Posterior vena cava (tissue), 2 donors: ENCODE results near the gene YWHAH. TPM values are rescaled to one million over a fixed set of nuclear protein-coding genes. Genes with fewer than 3 reads are reported as not detected.

Experiments
- DNase-seq: peaks from one replicate; pipeline ENCODE4 v3.0.0-alpha.2; 2020; ENCODE audit warnings: low spot score
- intact Hi-C, 2 donors: fragments of 100-400 bp; cut with DNase I; formaldehyde crosslinking; loops; one replicate each; pipeline versions ENCODE4 v1.14.1 to v1.14.2; 2022 to 2023
- total RNA-seq, 2 donors: library from RNA; stranded (reverse); fragmentation: NEBNext Ultra II Directional; extraction: Animal tissue kit (Norgen Biotek cat#: 25700); gene quantifications; one replicate each; pipeline ENCODE4 v1.2.1, GENCODE V29; 2021
- donor health status: DM: yes; HTN: yes; CAD: no.
- donor health status: DM: yes; HTN: yes; CAD: no.

Gene YWHAH
- total RNA-seq, 2 donors from 2014 or later = 425 to 833 TPM

DNA sequence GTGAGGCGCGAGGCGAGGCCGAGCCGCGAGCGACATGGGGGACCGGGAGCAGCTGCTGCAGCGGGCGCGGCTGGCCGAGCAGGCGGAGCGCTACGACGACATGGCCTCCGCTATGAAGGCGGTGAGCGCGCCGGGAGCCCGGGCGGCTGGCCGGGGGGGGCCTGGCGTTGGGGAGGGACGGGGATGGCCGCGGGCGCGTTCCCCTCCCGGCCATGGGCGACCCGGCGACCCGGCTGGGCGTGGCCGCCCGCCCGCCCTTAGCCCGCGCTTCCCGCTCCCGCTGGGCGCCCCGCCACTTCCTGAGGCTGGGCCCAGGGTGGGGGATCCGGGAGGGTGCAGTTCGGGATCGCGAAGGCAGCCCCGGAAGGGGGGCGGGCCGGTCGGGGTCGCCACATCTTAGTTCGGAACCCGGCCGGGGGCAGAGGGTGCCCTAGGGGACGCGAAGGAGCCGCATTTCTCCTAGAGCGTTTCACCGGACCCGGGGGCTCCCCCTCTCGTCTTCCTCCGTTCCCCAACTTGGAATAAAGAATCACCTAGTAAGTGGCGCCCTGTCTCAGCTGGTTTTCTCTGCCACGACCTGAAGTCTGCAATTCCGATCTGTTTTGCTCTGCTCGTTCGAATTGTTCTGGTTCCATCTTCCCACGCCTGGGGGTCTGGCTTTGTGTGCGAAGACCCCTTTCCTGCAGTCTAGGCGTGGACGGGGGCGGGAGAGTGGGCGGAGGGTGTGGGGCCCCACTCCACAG, 536 bp downstream of the YWHAH start:
- DNase-seq = peak; percentile 83
- intact Hi-C loops = no loop called here

DNA sequence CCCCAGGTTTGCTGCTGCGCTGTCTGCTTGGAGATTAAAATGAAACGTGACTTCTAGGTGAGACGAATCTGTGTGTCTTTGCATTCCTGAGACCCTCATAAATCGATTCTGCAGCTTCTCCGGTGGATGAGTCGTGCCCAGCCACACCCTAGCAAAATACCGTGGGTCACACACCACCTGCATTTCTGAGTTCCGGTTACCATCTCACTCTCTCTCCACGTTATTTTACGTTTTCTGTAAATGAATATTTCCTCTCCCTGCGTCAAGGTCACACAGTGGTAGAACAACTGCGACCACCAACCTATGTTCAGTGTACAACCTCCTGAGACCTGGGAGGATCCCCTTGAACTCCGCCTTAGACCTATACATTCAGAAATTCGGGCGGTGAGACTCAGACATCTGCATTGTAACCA, 1.1 kb downstream of the YWHAH start:
- no peak for DNase-seq
- intact Hi-C loops = no loop called here

DNA sequence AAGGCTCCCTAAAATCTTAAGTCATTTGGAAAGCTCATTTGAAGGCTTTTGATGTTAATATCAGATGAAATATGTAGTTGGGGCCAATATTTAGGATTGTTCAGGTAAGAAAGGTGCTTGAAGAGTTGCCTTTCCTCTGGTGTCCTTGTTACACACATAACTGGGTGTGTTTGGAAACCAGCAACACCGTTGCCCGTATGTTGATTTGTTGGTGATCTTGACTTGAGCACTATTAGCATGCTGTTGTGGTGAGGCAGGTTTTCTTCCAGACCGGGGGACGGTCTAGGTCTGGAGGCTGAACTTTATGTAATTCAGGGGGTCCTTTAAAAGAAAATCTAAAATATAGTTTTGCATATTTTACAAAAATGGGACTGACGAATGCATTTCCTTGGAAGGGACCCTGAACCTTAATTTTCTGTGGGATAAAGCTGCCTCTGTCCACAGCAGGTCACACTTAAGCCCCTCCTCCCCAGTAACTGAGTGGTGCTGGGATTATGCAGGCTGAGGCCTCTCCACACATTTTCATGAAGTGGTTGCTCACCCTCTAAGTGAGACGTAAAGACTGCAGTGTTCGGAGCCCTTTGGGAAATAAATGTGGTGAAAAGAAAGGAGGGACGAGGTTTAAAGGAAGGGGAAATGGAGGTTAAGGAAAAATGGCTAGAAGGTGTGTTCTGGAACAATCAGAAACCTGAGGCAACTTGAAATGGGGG, 1.8 kb downstream of the YWHAH start:
- DNase-seq = peak; percentile 25
- intact Hi-C loops = no loop called here

DNA sequence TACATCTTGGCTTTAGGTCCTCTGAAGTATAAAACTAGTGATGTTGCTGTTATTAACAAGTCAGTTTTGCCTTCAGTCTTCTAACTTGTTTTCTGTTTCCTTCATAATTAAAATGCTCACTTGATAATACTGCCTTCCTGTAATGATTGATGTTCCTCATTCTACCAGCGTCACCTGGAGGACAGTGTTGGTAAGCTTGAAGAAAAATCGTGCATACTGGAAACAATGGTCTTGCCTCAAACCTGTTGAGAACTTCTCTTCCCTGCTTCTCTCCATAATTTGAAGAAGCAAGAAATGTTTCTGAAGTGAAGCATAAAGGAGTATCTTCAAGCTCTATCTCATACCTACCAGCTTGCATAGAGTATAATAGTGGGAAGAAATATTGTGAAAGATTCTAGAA, 3.0 kb downstream of the YWHAH start:
- no peak for DNase-seq
- intact Hi-C loops = no loop called here

DNA sequence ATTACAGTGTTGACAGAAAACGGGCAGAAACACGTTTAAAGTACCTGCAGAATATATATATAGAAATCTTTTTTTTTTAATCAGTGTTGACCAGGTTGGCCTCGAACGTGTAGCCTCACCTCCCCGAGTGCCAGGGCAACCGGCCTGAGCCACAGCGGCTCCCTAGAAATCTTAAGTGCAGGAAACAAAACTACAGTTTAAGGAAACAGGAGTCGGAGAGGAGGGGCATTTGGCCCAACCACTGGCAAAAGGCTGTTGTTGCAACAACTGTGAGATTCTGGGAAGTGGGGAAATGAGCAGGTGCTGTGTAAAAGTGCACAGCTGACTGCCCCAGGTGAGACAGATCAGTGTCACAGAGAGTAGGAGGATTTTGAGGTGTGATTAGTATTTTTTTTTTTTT, 3.7 kb downstream of the YWHAH start:
- peak; percentile 76 for DNase-seq
- intact Hi-C loops = no loop called here

DNA sequence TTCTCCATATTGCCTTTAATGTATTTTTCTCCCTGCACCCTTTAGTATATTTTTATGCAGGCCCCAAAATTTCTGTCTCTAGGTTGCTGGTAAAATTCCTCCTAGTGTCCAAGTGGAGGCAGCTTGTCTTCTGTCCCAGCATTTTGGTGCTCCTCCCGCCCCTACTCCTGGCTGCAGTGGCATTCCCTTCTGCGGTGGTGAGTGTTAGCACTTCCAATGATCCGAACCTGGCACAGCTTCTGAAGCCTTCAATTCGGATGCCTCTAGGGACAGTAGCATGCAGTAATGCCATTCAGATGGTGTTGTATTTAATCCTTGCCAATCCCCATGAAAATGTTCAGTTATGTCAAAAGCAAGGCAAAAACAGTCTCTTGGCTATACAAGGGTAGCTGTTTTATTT, 5.9 kb downstream of the YWHAH start:
- peak; percentile 36 for DNase-seq
- intact Hi-C loops = loop anchor here in 1 of 2 donors (10.0 kb wide), 1 partner anchor 275 kb away; no protein-coding TSS in a partner anchor

DNA sequence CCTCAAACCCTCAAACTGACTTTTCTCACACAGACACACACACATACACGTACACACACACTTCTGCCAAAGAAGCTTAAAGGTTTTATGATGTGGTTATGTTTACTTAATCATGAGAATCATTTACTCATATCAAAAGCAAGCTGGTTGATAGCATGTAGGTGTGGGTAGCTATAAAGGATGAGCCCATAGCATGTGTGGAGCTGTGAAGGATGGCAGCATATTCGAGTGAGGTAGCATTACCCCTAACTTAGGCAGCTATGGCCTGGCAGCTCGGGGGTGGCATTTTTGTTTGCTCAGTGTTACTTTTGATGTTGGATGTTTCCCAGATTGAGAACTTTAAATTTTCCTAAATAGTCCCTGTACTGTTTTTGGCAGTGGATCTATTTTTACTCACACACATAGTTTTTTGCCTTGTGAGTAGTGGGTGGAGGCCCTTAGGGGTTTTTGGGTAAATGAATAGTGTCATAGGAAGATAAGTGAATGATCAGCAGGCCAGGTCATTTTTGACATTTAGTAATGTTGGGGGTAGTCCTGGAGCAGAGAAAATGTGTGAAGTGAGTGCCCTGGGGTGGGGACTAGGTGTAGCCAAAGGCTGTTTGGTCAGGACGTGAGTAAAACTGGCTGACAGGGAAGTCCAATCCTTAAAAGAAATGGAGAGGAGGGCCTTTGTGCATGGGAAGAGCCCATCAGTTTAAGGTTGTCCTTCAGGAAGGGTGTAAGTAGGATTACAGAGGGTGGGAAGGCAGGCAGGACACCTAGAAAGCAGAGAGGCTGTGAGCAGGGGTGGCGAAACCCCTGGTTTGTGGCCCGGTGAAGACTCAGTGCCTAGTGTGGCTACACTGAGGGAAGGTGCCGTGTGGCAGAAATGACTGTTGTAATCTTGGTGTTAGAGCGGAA, 7.1 kb downstream of the YWHAH start:
- intact Hi-C loops = loop anchor here in 1 of 2 donors (10.0 kb wide), 1 partner anchor 277 kb away; no protein-coding TSS in a partner anchor
- peak; percentile 53 for DNase-seq

DNA sequence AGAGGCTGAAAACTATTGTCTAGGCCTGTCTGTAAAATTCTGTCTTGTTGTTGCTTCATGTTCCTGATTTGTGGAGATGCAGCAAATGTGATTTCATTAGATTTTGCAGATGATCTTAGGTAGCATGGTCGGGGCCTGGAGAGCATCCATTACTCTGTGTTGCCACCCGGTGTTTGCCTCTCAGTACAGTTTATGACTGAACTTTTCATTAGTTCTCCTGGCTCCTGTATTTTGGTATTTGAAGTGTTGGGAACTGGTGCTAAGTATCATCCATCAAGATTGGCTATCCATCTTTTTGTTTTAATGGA, 7.7 kb downstream of the YWHAH start:
- no peak for DNase-seq
- intact Hi-C loops = loop anchor here in 1 of 2 donors (10.0 kb wide), 1 partner anchor 277 kb away; no protein-coding TSS in a partner anchor

DNA sequence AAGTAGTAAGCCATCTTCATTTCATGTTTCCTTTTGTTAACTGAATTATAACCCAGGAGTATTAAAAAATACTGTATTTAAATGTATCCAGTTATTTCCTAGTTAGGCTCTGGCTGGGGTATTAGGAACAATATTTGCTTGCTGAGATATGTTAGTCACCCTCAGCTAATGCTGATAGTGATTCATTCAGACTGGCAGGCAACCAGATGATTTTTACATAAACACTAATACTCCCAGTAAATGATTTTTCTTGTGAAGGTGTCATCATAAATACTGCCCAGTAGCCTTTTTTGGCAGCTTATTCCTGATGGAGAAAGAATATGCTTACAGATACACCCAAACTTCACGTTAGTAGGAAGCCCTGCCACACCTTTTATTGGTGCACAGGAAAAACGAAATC, 8.1 kb downstream of the YWHAH start:
- no peak for DNase-seq
- intact Hi-C loops = loop anchor here in 1 of 2 donors (10.0 kb wide), 1 partner anchor 278 kb away; no protein-coding TSS in a partner anchor

DNA sequence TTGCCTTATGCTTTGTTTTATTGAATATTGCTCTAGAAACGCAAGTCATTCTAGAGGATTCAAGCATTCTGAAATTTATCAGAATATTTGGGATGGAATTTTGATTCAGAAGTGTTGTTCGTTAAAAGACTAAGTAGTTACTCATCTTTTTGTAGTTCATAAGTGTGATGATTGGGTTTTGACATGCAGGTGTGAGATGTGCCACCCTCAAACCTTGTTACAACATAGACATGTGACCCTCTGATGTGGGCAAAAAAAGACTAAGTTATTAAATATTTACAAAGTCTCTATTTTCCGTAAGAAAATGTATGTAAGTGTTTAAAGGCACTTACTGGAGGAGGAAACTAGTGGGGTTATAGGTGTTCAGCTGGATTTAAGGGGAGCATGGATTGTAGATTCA, 8.9 kb downstream of the YWHAH start:
- intact Hi-C loops = loop anchor here in 1 of 2 donors (10.0 kb wide), 1 partner anchor 278 kb away; no protein-coding TSS in a partner anchor

DNA sequence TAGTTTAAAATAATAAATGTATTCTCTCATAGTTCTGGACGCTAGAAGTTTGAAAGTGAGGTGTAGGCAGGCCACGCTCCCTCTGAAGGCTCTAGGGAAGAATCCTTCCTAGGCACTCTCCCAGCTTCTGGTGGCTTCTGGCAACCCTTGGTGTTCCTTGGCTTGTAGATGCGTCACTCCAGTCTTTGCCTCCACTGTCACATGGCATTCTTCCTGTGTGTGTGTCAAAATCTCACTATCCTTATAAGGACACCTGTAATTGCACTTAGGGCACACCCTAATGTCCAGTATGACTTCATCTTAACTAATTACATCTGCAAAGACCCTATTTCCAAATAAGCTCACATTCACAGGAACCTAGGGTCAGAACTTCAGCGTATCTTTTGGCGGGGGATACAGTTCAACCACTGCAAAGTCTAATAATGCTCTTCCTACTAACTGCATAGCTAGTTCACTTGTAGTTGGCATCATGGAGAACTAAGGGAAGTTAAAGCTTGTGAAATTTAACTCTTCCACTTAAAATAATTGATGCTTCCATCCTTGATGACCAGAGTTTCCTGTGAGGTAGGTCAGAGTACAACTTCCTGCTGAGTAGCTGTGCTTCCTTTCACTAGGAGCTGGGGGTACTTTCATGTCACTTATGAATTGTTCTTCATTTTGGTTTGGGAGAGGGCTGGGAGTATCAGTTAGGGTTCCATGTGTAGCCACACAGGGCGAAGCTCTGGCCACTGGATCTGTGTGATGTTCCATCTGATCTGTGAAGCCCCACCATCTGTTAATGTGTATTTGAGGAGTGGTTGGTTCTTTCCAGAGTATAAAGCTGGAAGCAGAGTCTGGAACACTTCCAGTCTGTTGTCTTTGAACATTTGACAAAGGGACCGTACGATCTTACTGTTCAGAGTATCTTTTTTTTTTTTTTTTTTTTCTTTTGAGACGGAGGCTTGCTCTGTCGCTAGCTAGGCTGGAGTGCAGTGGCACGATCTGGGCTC, 10.5 kb downstream of the YWHAH start:
- intact Hi-C loops = loop anchor here in 1 of 2 donors (10.0 kb wide), 1 partner anchor 280 kb away; no protein-coding TSS in a partner anchor
- peak; percentile 87 for DNase-seq

More for the DNA sequence above, 8.9 kb downstream of the YWHAH start:
- DNase-seq = no peak

DNA sequence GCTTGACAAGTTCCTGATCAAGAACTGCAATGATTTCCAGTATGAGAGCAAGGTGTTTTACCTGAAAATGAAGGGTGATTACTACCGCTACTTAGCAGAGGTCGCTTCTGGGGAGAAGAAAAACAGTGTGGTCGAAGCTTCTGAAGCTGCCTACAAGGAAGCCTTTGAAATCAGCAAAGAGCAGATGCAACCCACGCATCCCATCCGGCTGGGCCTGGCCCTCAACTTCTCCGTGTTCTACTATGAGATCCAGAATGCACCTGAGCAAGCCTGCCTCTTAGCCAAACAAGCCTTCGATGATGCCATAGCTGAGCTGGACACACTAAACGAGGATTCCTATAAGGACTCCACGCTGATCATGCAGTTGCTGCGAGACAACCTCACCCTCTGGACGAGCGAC, 12.0 kb downstream of the YWHAH start:
- peak; percentile 58 for DNase-seq
- intact Hi-C loops = loop anchor here in 1 of 2 donors (10.0 kb wide), 1 partner anchor 282 kb away; no protein-coding TSS in a partner anchor

DNA sequence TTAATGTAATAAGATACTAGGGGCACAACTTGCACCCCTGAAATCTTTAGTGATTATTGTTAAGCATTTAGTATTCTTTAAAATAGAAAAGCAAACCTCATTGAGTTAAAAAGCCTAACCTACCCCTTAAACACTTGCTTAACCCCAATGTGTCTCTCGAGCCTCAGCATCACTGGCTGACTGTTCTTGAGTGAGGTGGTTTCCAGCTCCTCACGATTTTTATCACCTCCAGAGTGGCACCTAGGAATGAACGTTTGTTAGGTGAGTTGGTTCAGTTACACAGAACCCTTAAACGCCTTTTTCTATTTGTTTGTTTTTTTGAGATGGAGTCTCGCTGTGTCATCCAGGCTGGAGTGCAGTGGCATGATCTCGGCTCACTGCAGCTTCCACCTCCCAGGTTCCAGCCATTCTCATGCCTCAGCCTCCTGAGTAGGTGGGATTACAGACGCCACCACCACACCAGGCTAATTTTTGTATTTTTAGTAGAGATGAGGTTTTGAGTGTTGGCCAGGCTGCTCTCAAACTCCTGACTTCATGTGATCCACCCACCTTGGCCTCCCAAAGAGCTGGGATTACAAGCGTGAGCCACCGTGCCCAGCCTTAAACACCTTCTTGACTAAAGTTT, 13.7 kb downstream of the YWHAH start:
- intact Hi-C loops = loop anchor here in 1 of 2 donors (10.0 kb wide), 1 partner anchor 283 kb away; no protein-coding TSS in a partner anchor
- no peak for DNase-seq

DNA sequence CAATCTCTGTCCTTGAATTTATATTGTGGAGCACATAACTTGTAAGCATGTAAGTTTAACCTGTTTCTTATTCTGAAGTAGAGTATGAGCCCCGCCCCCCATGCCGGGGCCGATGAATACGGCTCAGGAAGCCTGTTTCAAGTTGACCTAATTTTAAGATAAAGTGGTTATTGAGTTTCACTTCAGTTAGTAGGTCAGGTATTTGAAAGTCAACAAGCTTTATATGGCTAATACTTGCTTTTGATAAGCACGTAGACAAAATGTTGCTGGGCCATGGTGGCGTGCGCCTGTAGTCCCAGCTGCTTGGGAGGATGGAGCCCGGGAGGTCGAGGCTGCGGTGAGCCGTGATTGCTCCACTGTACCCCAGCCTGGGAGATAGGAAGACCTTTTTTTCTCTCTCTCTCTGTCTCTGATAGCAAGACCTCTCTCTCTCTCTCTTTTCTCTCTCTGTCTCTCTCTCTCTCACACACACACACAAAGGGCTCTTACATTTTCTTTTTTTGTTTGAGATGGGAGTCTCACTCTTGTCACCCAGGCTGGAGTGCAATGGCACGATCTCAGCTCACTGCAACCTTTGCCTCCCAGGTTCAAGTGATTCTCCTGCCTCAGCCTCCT, 14.4 kb downstream of the YWHAH start:
- intact Hi-C loops = loop anchor here in 1 of 2 donors (10.0 kb wide), 1 partner anchor 284 kb away; no protein-coding TSS in a partner anchor
- DNase-seq = peak; percentile 50

DNA sequence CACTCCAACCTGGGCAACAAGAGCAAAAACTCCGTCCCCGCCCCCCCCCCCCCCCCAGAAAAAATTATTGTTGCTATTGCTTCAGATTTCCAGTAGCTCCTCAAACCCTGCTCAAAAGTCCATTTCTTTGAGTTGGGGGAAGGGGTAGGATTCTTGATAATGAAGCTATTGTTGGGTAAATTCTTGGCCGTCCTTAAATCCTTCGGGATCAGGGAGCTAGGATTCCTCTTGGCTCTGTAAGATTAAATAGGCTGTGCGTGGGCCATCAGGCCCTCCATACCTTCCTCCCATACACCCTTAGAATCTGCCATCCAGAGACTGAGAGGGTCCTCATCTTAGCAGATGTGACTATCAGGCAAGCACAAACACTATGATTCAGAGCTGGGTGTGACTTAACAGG, 16.4 kb downstream of the YWHAH start:
- no peak for DNase-seq
- intact Hi-C loops = no loop called here

DNA sequence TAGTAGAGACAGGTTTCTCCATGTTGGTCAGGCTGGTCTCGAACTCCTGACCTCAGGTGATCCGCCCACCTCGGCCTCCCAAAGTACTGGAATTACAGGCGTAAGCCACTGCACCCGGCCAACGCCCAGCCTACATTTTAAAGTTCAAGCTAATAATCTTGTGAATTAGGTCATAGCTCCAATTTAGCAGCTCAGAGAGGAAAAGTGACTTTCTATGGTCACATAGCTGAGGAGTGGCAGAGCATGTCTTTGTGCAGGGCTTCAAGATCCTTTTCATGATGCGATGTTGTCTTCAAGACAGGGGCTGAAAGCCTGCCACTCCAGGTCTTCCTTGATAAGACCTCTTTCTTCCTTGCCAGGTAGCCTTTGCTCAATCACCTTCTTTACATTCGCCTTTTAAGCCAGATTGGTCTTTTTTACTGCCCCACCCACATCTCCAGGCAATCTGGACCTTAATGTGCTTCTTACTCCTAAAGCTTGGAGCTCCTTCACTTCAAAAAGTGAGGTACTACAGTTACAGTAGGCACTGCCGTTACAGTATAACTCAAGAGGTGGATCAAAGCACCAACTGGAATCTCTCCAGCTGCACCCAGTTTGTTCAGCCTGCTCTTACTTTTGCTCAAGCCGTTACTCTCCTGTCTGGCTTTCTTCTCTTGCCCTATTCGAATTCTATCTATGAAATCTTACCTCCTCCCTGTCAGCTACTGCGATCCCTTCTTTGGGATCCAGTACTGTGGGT, 18.2 kb downstream of the YWHAH start:
- intact Hi-C loops = no loop called here
- no peak for DNase-seq

DNA sequence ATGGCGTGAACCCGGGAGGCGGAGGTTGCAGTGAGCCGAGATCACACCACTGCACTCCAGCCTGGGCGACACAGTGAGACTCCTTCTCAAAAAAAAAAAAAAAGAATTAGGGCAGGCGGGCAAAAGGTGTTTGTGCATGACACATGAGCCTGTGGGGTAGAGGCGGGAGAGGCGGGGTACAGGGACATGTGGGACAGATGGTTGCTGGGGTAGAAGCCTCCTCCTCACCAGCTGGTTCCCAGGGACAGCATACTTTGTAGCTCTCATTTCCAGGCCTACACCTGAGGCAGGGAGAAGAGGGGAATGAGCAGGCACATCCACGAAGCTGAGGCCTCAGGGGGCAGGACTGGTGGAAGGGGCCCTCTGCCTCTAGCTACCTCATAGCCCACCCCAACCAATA, 23.7 kb downstream of the YWHAH start:
- intact Hi-C loops = loop anchor here in 1 of 2 donors (2.0 kb wide), 1 partner anchor 31 kb away; no protein-coding TSS in a partner anchor
- DNase-seq = no peak
